Endometrial microvascular endothelial cells (primary cell): Measurements from ENCODE around the gene ZNF599. TPM values are rescaled to one million over a fixed set of nuclear protein-coding genes. Genes with fewer than 3 reads are reported as not detected.

ENCODE experiments used
- in situ Hi-C: cut with HindIII; loops from 2 replicates; pipeline ENCODE4 v1.10.0; 2017; ENCODE audit warnings: low sequenced_read_pairs, low pct_unique_long_range_greater_than_20kb; ENCODE audit errors: inconsistent ontology term
- total RNA-seq: library from RNA; depleted of rRNA; stranded (reverse); fragments of >200 nt; gene quantifications from one replicate; pipeline ENCODE4 v1.2.3, GENCODE V29; 2015; ENCODE audit errors: inconsistent ontology term

ZNF599 gene
- total RNA-seq, 1 donor from 2014 or later = 4.5 TPM

GRCh38 chr19:34759218-34759917 is 13.6 kb downstream of the ZNF599 start:
- in situ Hi-C loops = no loop called here

GRCh38 chr19:34757441-34757840 is 15.6 kb downstream of the ZNF599 start:
- in situ Hi-C loops = no loop called here

DNA sequence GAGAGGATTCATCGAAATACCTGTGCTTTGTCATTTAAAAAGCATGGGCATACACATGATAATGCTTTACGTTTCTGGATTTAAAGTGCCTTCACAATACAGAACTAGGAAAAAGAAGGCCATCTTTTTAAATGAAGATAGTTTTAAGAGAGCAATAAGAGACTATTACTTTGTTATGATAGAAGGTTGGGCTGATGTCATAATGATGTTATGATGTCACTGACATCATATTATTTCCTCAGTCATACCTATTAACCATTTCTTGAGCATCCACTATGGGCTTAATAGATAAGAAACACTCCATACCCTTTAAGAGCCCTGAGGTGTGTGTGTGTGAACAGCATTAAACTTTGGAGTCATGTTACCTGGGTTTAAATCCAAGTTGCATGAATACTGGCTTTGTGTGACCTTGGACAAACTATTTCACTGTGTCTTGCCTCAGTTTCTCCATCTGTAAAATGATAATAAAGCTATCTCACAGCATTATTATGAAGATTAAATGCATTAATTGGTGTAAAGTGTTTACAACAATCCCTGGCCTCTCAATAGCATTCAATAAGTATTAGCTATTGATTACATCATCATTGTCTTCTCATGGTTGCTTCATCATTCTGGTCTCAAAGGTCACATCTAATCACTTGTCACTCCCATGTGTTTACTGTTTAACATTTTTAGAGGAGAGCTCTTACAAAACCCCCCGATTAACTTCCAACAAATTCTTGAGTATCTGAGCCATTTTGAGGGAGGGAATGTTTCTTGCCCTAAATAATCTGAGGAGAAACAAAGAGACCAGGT is 27.9 kb downstream of the ZNF599 start:
- in situ Hi-C loops = no loop called here

GRCh38 chr19:34734537-34735103 is 38.4 kb downstream of the ZNF599 start:
- in situ Hi-C loops = no loop called here

GRCh38 chr19:34733746-34734536 is 39.1 kb downstream of the ZNF599 start, which contains the start of gene ZNF181:
Gene ZNF181 (plus strand): TSS chr19:34734243. CDS start chr19:34735038, 795 bp downstream.
- in situ Hi-C loops = no loop called here

DNA sequence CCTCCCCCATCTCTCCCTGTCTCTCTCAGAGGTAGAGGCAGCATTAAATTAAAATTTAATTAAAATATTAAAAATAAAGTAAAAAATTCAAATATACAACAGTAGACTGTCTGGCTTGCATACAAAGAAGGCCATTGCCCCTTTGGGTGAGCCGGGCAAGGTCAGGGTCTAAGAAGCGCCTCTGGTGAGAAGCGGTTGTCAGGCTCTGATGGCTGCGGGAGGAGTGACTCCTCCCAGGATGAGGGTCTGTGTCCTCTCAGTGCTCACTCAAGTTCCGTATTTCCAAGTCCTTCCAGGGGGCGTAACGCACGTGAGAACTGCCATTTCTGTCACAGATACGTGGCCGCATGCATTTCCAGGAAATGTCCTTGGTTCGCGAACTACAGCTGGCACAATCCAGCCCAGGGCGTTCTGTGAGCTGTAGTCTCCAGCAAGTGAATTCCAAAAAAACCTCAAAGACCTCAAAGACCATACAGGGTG is 39.7 kb downstream of the ZNF599 start:
- in situ Hi-C loops = no loop called here

- in situ Hi-C loops = no loop called here
Measured at GRCh38 chr19:34732612-34733211, 40.3 kb downstream of the ZNF599 start.

GRCh38 chr19:34731964-34732363 is 41.1 kb downstream of the ZNF599 start:
- in situ Hi-C loops = no loop called here

DNA sequence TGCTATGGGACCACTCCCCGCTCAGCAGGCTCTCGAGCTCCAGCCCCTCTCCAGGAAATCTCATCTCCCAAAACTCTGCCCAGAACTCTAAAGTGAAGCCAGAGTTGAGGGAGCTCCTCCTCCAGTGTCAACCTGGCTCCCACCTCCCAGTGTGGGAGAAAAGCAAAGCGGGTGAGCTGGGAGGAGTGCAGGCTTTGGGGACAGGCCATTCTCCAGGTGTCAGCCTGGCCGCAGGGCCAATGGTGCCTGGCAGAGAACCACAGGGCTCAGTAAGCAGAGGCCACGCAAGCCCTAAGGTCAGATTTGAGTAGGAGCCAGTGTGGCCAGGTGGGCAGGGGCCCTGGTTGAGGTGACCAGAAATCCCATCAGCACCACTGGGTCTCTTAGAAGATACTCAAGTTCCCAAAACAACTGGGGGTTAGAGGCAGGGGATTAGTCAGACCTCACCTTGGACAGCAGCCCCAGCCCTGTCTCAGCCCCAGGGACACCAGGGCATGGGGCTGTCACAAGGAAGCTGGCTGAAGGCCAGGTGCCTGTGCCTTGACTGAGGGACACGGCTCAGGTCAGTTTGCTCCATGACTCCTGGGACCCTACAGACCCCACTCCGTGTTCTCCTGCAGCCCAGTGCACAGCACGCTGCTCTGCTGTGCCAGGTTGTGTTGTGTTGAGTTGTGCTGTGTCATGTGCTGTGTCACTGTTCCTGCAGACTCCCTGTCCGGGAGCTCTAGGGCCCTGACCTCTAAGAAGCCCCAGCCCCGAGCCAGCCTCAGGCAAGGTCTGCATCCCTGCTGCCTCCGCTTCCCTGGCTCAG is 41.8 kb downstream of the ZNF599 start:
- in situ Hi-C loops = no loop called here

DNA sequence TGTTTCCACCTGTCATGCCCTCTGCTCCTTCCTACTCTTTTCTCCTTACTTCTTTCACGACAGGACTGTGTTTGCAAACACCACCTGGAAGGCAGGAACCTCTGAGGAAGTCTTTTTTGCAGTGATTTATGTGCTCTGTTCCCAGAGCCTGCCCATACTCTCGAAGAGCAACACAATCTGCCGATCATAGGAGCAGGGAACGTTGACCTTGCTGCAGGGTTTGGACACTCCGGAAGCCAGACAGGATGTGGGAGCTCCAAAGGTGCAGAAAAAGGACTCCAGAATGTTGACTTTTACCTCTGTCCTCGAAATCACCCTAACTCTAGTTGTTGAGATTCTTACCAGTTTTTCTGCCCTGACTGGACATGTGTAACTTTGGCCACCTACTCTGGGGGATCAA is 47.6 kb downstream of the ZNF599 start:
- in situ Hi-C loops = no loop called here

- in situ Hi-C loops = no loop called here
Measured at GRCh38 chr19:34722353-34722752, 50.7 kb downstream of the ZNF599 start.

DNA sequence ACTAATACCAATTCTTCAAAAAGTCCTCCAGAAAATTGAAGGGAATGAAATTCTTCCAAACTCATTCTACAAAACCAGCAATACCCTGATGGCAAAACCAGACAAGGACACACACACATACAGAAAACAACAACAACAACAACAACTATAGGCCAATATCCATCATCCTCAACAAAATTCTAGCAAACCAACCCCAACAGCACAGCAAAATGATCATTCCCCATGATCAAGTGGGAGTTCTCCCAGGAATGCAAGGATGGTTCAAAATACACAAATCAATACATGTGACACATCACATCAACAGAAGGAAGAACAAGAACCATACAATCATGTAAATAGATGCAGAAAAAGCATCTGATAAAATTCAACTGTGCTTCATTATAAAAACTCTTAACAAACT is 57.7 kb downstream of the ZNF599 start:
- in situ Hi-C loops = no loop called here

GRCh38 chr19:34713262-34713637 is 59.8 kb downstream of the ZNF599 start:
- in situ Hi-C loops = no loop called here

GRCh38 chr19:34712395-34713261 is 60.4 kb downstream of the ZNF599 start:
- in situ Hi-C loops = no loop called here

DNA sequence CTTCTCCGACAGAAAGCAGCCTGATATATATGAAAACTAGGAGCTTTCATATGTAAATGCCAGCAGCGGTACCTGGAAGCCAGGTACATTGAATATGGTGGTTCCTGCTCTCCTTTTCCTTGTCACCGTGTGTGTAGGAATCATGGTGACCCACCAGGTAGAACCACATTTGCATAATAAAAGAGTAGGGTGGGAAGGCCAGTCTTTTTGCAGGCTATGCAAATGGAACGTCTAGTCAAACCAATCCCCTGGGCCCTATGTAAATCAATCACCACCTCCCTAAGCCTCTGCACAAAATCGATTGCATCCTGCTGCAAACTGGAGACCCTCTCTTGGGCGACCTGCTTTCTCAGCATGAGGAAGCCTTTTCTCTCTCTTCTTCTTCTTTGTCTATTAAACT is 61.1 kb downstream of the ZNF599 start:
- in situ Hi-C loops = no loop called here
